ENCODE data around the gene AP2B1.

AP2B1 gene

DNA sequence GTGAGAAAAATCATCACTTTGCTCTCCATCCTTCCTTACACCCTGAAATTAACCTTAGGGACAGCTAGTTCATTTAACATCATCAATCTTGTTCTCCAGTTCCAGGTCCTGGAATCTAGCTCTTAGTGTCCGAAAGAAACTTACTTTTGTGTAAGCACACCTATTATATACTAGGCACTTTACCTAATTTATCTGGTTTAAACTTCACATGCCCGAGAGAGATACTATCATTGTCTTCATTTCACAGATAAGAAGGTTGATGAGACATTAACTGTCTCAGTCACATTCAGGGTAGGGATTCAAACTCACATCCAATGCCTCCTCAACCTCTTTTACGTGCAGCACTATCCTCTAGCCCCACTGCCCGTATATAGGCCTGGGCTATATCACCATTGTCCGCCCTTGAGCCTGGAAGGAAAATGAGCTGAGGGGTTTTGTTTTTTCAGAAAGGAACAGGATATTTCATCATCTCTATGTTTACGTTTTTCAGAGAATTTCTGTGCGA, 501 bp upstream of the AP2B1 start:
- peaks cover 4% of the 10 kb centered on the region; the same call in 1 of the 2 replicates for H3F3A ChIP-seq (ENCODE audit: insufficient read depth, low read length)
- H3K9me3 ChIP-seq (replicated peaks; ENCODE audit: insufficient read depth, low read length) = no peaks in the 10 kb centered on the region
- H3K27me3 ChIP-seq (replicated peaks; ENCODE audit: insufficient read depth, low read length) = no peaks in the 10 kb centered on the region
- DNase-seq = no peak
- peaks cover 12% of the 10 kb centered on the region for H3K4me1 ChIP-seq (ENCODE audit: low read length)
- H3K9me2 ChIP-seq (replicated peaks; ENCODE audit: insufficient read depth, low read length) = no peaks in the 10 kb centered on the region
- peak overlapping the region; percentile 94 for H3K4me3 ChIP-seq (ENCODE audit: low read length)
- H4K20me1 ChIP-seq (ENCODE audit: insufficient read depth, low read length) = no peaks in the 10 kb centered on the region
- H3K27ac ChIP-seq (ENCODE audit: low read length) = peak overlapping the region; percentile 71
- H3K36me3 ChIP-seq (replicated peaks; ENCODE audit: insufficient read depth, low read length) = no peaks in the 10 kb centered on the region
- peak overlapping the region; percentile 77 for H3K4me2 ChIP-seq (ENCODE audit: low read depth, low read length)
- peak overlapping the region; percentile 78 for H3K9ac ChIP-seq (ENCODE audit: low read length)
- TF ChIP-seq EZH2phosphoT487 (IDR thresholded peaks at IDR 0.05; ENCODE audit: low read length) (no peak), EZH2 (optimal IDR thresholded peaks at IDR 0.05; ENCODE audit: low read depth, low read length) (no peak)
- TF ChIP-seq, protein P1, sequence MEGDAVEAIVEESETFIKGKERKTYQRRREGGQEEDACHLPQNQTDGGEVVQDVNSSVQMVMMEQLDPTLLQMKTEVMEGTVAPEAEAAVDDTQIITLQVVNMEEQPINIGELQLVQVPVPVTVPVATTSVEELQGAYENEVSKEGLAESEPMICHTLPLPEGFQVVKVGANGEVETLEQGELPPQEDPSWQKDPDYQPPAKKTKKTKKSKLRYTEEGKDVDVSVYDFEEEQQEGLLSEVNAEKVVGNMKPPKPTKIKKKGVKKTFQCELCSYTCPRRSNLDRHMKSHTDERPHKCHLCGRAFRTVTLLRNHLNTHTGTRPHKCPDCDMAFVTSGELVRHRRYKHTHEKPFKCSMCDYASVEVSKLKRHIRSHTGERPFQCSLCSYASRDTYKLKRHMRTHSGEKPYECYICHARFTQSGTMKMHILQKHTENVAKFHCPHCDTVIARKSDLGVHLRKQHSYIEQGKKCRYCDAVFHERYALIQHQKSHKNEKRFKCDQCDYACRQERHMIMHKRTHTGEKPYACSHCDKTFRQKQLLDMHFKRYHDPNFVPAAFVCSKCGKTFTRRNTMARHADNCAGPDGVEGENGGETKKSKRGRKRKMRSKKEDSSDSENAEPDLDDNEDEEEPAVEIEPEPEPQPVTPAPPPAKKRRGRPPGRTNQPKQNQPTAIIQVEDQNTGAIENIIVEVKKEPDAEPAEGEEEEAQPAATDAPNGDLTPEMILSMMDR (IDR thresholded peaks at IDR 0.05; ENCODE audit: low read length) = no peak
- peaks cover 39% of the 10 kb centered on the region for H3K79me2 ChIP-seq (ENCODE audit: low read length)
- H2AFZ ChIP-seq (ENCODE audit: low read length) = peak overlapping the region; percentile 94

GRCh38 chr17:35588196-35588920, 1.2 kb downstream of the AP2B1 start:
- Histone ChIP-seq H3K4me3 (ENCODE audit: low read length) (peak overlapping the region; percentile 94), H3K27ac (ENCODE audit: low read length) (no peak overlapping the region), H3K36me3 (replicated peaks; ENCODE audit: insufficient read depth, low read length) (no peaks in the 10 kb centered on the region), H3K9me3 (replicated peaks; ENCODE audit: insufficient read depth, low read length) (no peaks in the 10 kb centered on the region), H4K20me1 (ENCODE audit: insufficient read depth, low read length) (no peaks in the 10 kb centered on the region), H3K4me1 (ENCODE audit: low read length) (peaks cover 12% of the 10 kb centered on the region), H3F3A (ENCODE audit: insufficient read depth, low read length) (peaks cover 4% of the 10 kb centered on the region; the same call in 1 of the 2 replicates), H3K27me3 (replicated peaks; ENCODE audit: insufficient read depth, low read length) (no peaks in the 10 kb centered on the region), H3K4me2 (ENCODE audit: low read depth, low read length) (peak overlapping the region; percentile 77; the same call in 1 of the 2 replicates), H3K9ac (ENCODE audit: low read length) (no peak overlapping the region; the same call in 1 of the 2 replicates), H3K9me2 (replicated peaks; ENCODE audit: insufficient read depth, low read length) (no peaks in the 10 kb centered on the region), H2AFZ (ENCODE audit: low read length) (no peak overlapping the region), H3K79me2 (ENCODE audit: low read length) (peaks cover 55% of the 10 kb centered on the region)
- TF ChIP-seq EZH2phosphoT487 (IDR thresholded peaks at IDR 0.05; ENCODE audit: low read length) = no peak
- TF ChIP-seq EZH2 (optimal IDR thresholded peaks at IDR 0.05; ENCODE audit: low read depth, low read length) = no peak
- TF ChIP-seq, protein P1 (IDR thresholded peaks at IDR 0.05; ENCODE audit: low read length) = no peak
- DNase-seq = no peak

DNA sequence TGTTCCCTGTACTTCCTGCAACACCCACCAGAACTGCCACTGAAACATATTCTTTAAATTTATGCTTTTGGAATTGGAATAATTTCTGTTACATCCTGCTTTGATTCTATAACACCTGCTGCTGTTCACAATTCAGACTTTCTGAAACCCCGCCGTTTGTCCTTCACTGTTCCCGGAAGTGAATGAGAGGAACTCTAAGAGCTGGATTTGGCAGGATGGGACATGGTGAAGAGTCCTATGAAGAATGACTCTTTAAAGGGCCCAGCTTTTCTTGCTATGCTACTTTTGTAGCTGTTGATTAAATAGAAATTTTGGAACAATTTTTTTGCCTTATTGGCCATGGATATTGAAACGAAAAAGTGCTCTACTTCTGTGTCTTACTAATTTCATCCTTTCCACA, 8.9 kb downstream of the AP2B1 start:
- no peak for TF ChIP-seq EZH2 (optimal IDR thresholded peaks at IDR 0.05; ENCODE audit: low read depth, low read length)
- TF ChIP-seq, protein P1 (IDR thresholded peaks at IDR 0.05; ENCODE audit: low read length) = no peak
- no peak for TF ChIP-seq EZH2phosphoT487 (IDR thresholded peaks at IDR 0.05; ENCODE audit: low read length)
- peaks cover 4% of the 10 kb centered on the region; the same call in 1 of the 2 replicates for H3K36me3 ChIP-seq (replicated peaks; ENCODE audit: insufficient read depth, low read length)
- no peaks in the 10 kb centered on the region for H3F3A ChIP-seq (ENCODE audit: insufficient read depth, low read length)
- no peaks in the 10 kb centered on the region for H3K27me3 ChIP-seq (replicated peaks; ENCODE audit: insufficient read depth, low read length)
- DNase-seq = no peak
- H3K4me2 ChIP-seq (ENCODE audit: low read depth, low read length) = no peak overlapping the region
- no peak overlapping the region for H3K27ac ChIP-seq (ENCODE audit: low read length)
- H3K79me2 ChIP-seq (ENCODE audit: low read length) = peaks cover 21% of the 10 kb centered on the region
- H4K20me1 ChIP-seq (ENCODE audit: insufficient read depth, low read length) = no peaks in the 10 kb centered on the region; the same call in 1 of the 2 replicates
- H2AFZ ChIP-seq (ENCODE audit: low read length) = no peak overlapping the region
- H3K9me2 ChIP-seq (replicated peaks; ENCODE audit: insufficient read depth, low read length) = no peaks in the 10 kb centered on the region
- no peak overlapping the region for H3K4me3 ChIP-seq (ENCODE audit: low read length)
- H3K9ac ChIP-seq (ENCODE audit: low read length) = no peak overlapping the region
- no peaks in the 10 kb centered on the region for H3K4me1 ChIP-seq (ENCODE audit: low read length)
- H3K9me3 ChIP-seq (replicated peaks; ENCODE audit: insufficient read depth, low read length) = no peaks in the 10 kb centered on the region
